CD4-positive, alpha-beta T cell (primary cell): ENCODE measurements around the gene PAK1. TPM values are rescaled to one million over a fixed set of nuclear protein-coding genes. Genes with fewer than 3 reads are reported as not detected.

Experiments
- ATAC-seq: fragments of 200-7000 bp; cut with Tn5 transposase; one replicate; pipeline ENCODE4 v1.10.0; 2022; ENCODE audit warnings: mild to moderate bottlenecking; ENCODE audit not compliant: poor library complexity
- CTCF ChIA-PET: fragments of 350-600 bp; sonication (Branson Sonifier 250); formaldehyde crosslinking; loops from one replicate; lab custom pipeline; 2021; ENCODE audit warnings: antibody characterized with exemption, inconsistent platforms; lab: Charles Lee
- POLR2A ChIA-PET: fragments of 350-600 bp; sonication (Branson Sonifier 250); formaldehyde crosslinking; loops from one replicate; lab custom pipeline; 2021; ENCODE audit warnings: antibody characterized with exemption, inconsistent platforms; lab: Charles Lee
- DNase-seq, 14 experiments: peaks; one replicate each; pipeline ENCODE4 v3.0.0-alpha.2; 2013 to 2020; ENCODE audit warnings: mixed read lengths in 2 of 14
- H3K27ac ChIP-seq, 2 donors: one replicate each; pipeline versions ENCODE4 v1.5.1 to v1.7.0; 2013; ENCODE audit warnings: low read length in 2 of 2, low read depth in 1 of 2, mild to moderate bottlenecking in 1 of 2
- H3K27me3 ChIP-seq, 2 experiments: 1 replicate in 1 of 2; 2 replicates in 1 of 2; pipeline versions ENCODE4 v1.6.1 to v1.7.0; 2013; ENCODE audit warnings: low read length in 2 of 2, control low read depth in 1 of 2, mild to moderate bottlenecking in 1 of 2, moderate library complexity in 1 of 2; ENCODE audit not compliant: insufficient read depth in 2 of 2, control insufficient read depth in 1 of 2
- H3K36me3 ChIP-seq: one replicate; pipeline ENCODE4 v1.6.1; 2013; ENCODE audit warnings: low read length, control low read depth; ENCODE audit not compliant: insufficient read depth
- H3K4me1 ChIP-seq: one replicate; pipeline ENCODE4 v1.6.1; 2013; ENCODE audit warnings: low read length, control low read depth; ENCODE audit not compliant: insufficient read depth
- H3K4me3 ChIP-seq: one replicate; pipeline ENCODE4 v1.5.1; 2013; ENCODE audit warnings: mild to moderate bottlenecking, low read length, moderate library complexity
- H3K9me3 ChIP-seq, 2 experiments: 1 replicate in 1 of 2; 2 replicates in 1 of 2; pipeline versions ENCODE4 v1.6.1 to v1.7.0; 2013; ENCODE audit warnings: low read length in 2 of 2, mild to moderate bottlenecking in 2 of 2, control low read depth in 1 of 2, moderate library complexity in 1 of 2; ENCODE audit not compliant: control insufficient read depth in 1 of 2, insufficient read depth in 1 of 2
- H3K27ac Mint-ChIP-seq: one replicate; pipeline ENCODE4 v1.8.0; 2020; ENCODE audit warnings: mixed read lengths
- H3K27me3 Mint-ChIP-seq: one replicate; pipeline ENCODE4 v1.8.0; 2021; ENCODE audit warnings: mixed read lengths
- H3K36me3 Mint-ChIP-seq: one replicate; pipeline ENCODE4 v1.8.0; 2021; ENCODE audit warnings: low read depth, mixed read lengths
- H3K4me1 Mint-ChIP-seq: one replicate; pipeline ENCODE4 v1.8.0; 2021; ENCODE audit warnings: low read depth, mixed read lengths
- H3K4me3 Mint-ChIP-seq: one replicate; pipeline ENCODE4 v1.8.0; 2020; ENCODE audit warnings: mild to moderate bottlenecking, mixed read lengths
- H3K9me3 Mint-ChIP-seq: one replicate; pipeline ENCODE4 v1.8.0; 2020; ENCODE audit warnings: mixed read lengths
- CTCF ChIP-seq: fragments of 200-600 bp; IDR thresholded peaks from one replicate; pipeline ENCODE4 v1.8.0; 2022; ENCODE audit warnings: antibody characterized with exemption, mild to moderate bottlenecking
- intact Hi-C, 2 experiments: fragments of 100-400 bp; cut with DNase I in 1 of 2; cut with micrococcal nuclease in 1 of 2; formaldehyde crosslinking; loops; one replicate each; pipeline versions ENCODE4 v1.15.1 to v1.9.0; 2023 to 2025; cut with DNase I, micrococcal nuclease
- total RNA-seq, 174 experiments: library from RNA in 2 of 174; stranded (reverse) in 2 of 174; gene quantifications; one replicate each; pipeline ENCODE4 v1.2.3 and lab custom pipeline; 2021 to 2026

Gene PAK1
- total RNA-seq, 2 experiments from 2014 or later, result 6.9 to 12.6 TPM

- no peak overlapping the region for H3K27ac Mint-ChIP-seq
- intact Hi-C loops, result no loop called here
- TF ChIP-seq CTCF, result no peak
- peaks cover 3% of the 10 kb centered on the region for H3K9me3 Mint-ChIP-seq
- Histone ChIP-seq H3K27me3 (no peaks in the 10 kb centered on the region), H3K36me3 (no peaks in the 10 kb centered on the region), H3K4me1 (no peaks in the 10 kb centered on the region), H3K27ac (no peak overlapping the region), H3K9me3 (no peaks in the 10 kb centered on the region), H3K4me3 (no peak overlapping the region)
- no peak for ATAC-seq
- no peaks in the 10 kb centered on the region for H3K4me1 Mint-ChIP-seq
- DNase-seq, result no peak
- H3K4me3 Mint-ChIP-seq, result no peak overlapping the region
- ChIA-PET POLR2A (no interaction called here), CTCF (interaction anchor here (1.2 kb wide), 1 partner anchor 26 kb away, joined by 3 read pairs; no protein-coding TSS in a partner anchor)
- peaks cover 25% of the 10 kb centered on the region for H3K27me3 Mint-ChIP-seq
- H3K36me3 Mint-ChIP-seq, result no peaks in the 10 kb centered on the region
Observed at GRCh38 chr11:77278595-77279506, 195.0 kb downstream of the PAK1 start.

GRCh38 chr11:77276271-77276670 is 197.6 kb downstream of the PAK1 start:
- no peak overlapping the region for H3K27ac Mint-ChIP-seq
- intact Hi-C loops, result no loop called here
- no peak overlapping the region for H3K27ac ChIP-seq
- no peaks in the 10 kb centered on the region for H3K9me3 ChIP-seq
- no peak overlapping the region for H3K4me3 ChIP-seq
- no peaks in the 10 kb centered on the region for H3K27me3 ChIP-seq
- ATAC-seq, result no peak
- no peaks in the 10 kb centered on the region for H3K36me3 Mint-ChIP-seq
- no peaks in the 10 kb centered on the region for H3K4me1 Mint-ChIP-seq
- DNase-seq, result no peak
- POLR2A ChIA-PET, result no interaction called here
- H3K27me3 Mint-ChIP-seq, result peaks cover 20% of the 10 kb centered on the region
- CTCF ChIA-PET, result no interaction called here
- H3K4me3 Mint-ChIP-seq, result no peak overlapping the region
- peaks cover 3% of the 10 kb centered on the region for H3K9me3 Mint-ChIP-seq
- no peaks in the 10 kb centered on the region for H3K36me3 ChIP-seq
- TF ChIP-seq CTCF, result no peak
- H3K4me1 ChIP-seq, result no peaks in the 10 kb centered on the region

Other genes starting within 250 kb of the PAK1 start
- not detected for gene GDPD4, start 172.4 kb downstream of the PAK1 start, total RNA-seq
- not detected for gene AQP11, start 115.9 kb upstream of the PAK1 start, total RNA-seq
- 10 to 100 TPM; 87.8 to 93.1 TPM for gene CLNS1A, start 163.7 kb upstream of the PAK1 start, total RNA-seq